Kidney epithelial cell (primary cell): ENCODE results near the gene STK38L. TPM values are rescaled to one million over a fixed set of nuclear protein-coding genes. Genes with fewer than 3 reads are reported as not detected.
A peak's percentile ranks its signal among the peaks of the same experiment; 100 is the strongest.

Experiments used
- DNase-seq: peaks from one replicate; pipeline ENCODE4 v3.0.0-alpha.2; 2010; ENCODE audit warnings: low read depth
- H3K27me3 ChIP-seq: 2 replicates; pipeline ENCODE4 v1.6.0; 2011; ENCODE audit warnings: low read length; ENCODE audit not compliant: control insufficient read depth, insufficient read depth
- H3K36me3 ChIP-seq: 2 replicates; pipeline ENCODE4 v1.5.1; 2011; ENCODE audit warnings: low read length; ENCODE audit not compliant: control insufficient read depth, insufficient read depth
- H3K4me3 ChIP-seq: 2 replicates; pipeline ENCODE4 v1.5.1; 2011; ENCODE audit warnings: low read depth, mild to moderate bottlenecking, control low read depth, low read length
- total RNA-seq: library from RNA; depleted of rRNA; stranded (reverse); fragments of >200 nt; gene quantifications from 2 replicates; pipeline ENCODE4 v1.2.3, GENCODE V29; 2015
- TF ChIP-seq, protein P1 (sequence below): IDR thresholded peaks from 2 replicates; pipeline ENCODE4 v1.5.1; 2011; ENCODE audit warnings: mild to moderate bottlenecking, moderate library complexity, low read length, control low read depth, inconsistent platforms; ENCODE audit not compliant: insufficient read depth, poor library complexity, severe bottlenecking

The STK38L gene
- total RNA-seq, result 20.3 and 28.0 TPM in 2 replicates

DNA sequence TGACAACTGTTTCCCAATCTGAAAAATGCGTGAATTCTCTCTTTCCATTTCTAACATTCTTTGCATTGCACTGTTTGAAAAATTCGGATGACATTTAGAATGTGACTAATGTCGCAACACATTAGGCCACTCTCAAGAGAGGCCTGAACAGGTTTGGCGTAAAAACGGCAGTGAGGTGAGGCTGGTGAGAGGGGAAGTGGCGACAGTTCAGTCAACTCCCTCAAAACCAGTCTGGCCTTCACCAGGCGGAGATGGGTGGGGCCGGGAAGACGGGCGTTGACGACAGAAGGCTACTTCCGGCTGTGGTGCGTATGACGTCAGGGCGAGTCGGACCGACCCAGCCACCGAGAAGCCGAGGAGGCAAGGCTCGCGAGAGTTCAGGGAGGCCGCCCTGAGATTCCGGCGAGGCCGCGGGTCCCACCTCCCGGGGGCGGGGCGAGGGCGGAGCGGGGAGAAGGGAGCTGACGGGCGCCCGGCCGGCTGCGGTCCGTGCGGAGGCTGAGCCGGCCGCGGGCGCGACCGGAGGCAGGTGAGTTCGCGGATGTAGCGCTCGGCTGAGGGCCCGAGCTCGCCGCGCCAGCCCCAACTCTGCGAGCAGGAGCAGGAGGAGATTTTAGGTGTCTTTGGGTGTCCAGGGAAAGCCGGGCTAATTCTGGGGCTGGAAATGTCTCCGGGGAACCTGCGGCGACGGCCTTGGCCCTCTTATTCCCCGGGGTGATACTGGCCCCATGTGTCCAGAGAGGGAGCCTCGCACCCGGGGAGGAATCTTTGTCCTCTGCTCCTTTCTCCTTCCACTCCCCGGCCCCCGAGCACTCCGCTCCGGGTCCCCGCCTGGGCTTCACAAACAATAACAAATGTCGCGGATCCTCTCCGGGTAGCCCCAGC lies at the start of gene STK38L:
Gene STK38L (plus strand): TSS at position 483 of the 885 bp plus-strand sequence. CDS start 53,435 bp downstream, outside the sequence.
- TF ChIP-seq, protein P1, sequence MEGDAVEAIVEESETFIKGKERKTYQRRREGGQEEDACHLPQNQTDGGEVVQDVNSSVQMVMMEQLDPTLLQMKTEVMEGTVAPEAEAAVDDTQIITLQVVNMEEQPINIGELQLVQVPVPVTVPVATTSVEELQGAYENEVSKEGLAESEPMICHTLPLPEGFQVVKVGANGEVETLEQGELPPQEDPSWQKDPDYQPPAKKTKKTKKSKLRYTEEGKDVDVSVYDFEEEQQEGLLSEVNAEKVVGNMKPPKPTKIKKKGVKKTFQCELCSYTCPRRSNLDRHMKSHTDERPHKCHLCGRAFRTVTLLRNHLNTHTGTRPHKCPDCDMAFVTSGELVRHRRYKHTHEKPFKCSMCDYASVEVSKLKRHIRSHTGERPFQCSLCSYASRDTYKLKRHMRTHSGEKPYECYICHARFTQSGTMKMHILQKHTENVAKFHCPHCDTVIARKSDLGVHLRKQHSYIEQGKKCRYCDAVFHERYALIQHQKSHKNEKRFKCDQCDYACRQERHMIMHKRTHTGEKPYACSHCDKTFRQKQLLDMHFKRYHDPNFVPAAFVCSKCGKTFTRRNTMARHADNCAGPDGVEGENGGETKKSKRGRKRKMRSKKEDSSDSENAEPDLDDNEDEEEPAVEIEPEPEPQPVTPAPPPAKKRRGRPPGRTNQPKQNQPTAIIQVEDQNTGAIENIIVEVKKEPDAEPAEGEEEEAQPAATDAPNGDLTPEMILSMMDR, result no peak
- peak; percentile 78 for DNase-seq
- Histone ChIP-seq H3K27me3 (no peaks in the 10 kb centered on the region), H3K36me3 (no peaks in the 10 kb centered on the region), H3K4me3 (peak within 1 kb of the TSS; percentile 78)

DNA sequence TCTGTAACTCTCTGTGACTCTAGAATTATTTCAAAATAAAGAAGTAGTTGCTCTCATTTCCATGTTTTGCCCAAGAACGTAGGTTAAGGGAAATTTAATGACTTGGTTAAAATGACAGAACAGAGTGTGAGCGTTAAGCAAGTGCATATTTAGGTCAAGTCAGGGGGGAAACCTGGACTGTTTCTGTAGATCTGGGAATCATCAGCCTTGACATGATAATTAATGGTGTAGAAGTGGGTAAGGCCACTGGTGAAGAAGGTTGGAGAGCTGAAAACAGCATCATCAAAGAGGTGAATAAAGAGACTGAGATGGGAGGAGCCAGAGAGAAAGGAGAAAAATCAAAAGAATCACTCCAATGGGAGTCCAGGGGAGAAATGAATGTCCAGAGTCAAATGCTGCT lies 49.4 kb upstream of the STK38L start:
- Histone ChIP-seq H3K4me3 (no peak overlapping the region), H3K27me3 (no peaks in the 10 kb centered on the region), H3K36me3 (no peaks in the 10 kb centered on the region)
- no peak for DNase-seq
- TF ChIP-seq, protein P1, result no peak

DNA sequence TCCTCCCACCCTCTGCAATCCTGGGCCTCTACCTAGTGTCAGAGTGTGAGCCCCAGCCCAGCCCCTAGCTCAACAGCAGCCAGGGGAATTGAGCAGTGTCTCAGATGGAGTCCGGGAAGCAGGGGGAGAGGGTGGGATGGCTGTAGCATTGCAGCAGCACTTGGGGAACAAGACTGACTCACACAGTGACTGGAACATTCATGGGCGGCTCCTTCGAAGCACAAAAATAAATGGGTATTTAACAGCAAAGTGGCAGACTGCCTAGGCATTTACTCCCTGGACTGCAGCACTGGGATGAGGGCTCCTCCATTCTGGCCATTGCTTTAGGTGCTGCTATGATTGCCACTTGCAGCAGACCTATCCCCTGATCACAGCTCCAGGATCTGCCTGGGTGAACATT lies 46.0 kb upstream of the STK38L start:
- TF ChIP-seq, protein P1, result no peak
- no peak overlapping the region for H3K4me3 ChIP-seq
- H3K36me3 ChIP-seq, result no peaks in the 10 kb centered on the region
- no peaks in the 10 kb centered on the region for H3K27me3 ChIP-seq
- no peak for DNase-seq

DNA sequence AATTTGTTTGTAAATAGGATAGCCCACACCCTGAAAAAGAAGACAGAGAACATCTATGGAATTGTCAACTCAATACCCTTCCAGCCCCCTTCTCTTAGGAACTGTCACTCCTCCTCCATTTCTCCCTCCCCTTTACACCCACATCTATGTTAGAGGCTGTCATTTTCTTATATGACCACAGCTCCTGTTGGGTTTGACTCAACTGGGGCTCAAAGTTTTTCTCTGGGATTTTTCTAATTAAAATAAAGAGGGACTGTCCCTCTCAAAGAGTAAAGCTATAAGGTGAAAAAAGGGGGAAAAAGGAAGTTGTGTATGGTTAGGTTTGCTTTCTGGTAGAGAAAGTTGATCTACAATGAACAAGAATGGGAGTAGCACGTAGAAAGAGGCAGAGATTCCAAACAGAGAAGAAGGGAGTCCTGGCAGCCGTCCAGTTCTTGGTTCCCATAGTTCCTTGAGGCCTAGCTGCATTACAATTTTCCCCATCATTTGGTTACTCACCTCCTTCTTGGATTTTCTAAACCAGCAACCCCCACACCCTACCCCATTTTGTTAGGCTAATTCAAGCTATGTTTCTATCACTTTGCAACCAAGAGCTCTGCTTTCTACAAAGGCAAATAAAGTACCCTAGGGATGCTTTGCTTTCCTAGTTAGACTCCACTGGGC lies 44.3 kb upstream of the STK38L start:
- H3K27me3 ChIP-seq, result no peaks in the 10 kb centered on the region
- H3K4me3 ChIP-seq, result no peak overlapping the region
- no peaks in the 10 kb centered on the region for H3K36me3 ChIP-seq
- no peak for DNase-seq
- TF ChIP-seq, protein P1, result no peak

DNA sequence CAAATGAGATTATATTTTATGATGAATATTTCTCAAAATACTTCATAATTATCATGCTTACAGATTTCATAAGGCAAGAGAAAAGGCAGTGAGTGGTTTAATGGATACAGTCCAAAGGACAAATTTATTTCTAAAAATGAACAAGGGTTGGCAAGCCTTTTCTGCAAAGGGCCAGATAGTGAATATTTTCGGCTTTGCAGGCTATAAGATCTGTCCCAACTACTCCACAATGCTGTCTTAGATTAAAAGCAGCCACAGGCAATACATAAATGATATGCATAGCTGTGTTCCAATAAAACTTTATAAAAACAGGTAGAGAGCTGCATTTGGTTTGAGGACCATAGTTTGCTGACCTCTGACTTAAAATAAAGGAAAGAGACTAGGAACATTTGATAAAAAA lies 42.9 kb upstream of the STK38L start:
- H3K27me3 ChIP-seq, result no peaks in the 10 kb centered on the region
- no peak for DNase-seq
- TF ChIP-seq, protein P1, result no peak
- H3K36me3 ChIP-seq, result no peaks in the 10 kb centered on the region
- no peak overlapping the region for H3K4me3 ChIP-seq
